ENCODE data around the gene PPP1R12A. TPM values are rescaled to one million over a fixed set of nuclear protein-coding genes. Genes with fewer than 3 reads are reported as not detected.

Gene PPP1R12A
- total RNA-seq, 1 donor from 2014 or later, result 86.7 TPM

GRCh38 chr12:79936670-79937069, 1.8 kb upstream of the PPP1R12A start:
- no peak for DNase-seq (ENCODE audit: low spot score)
- TF ChIP-seq EZH2phosphoT487 (IDR thresholded peaks at IDR 0.05), result no peak
- TF ChIP-seq CTCF (IDR thresholded peaks at IDR 0.05), result no peak
- no peak for TF ChIP-seq EZH2 (IDR thresholded peaks at IDR 0.05)
- H3K9ac ChIP-seq, result no peak overlapping the region
- no peaks in the 10 kb centered on the region for H3K27me3 ChIP-seq
- H3K36me3 ChIP-seq, result no peaks in the 10 kb centered on the region
- H3F3A ChIP-seq (ENCODE audit: low read depth), result peaks cover 27% of the 10 kb centered on the region
- H4K20me1 ChIP-seq (ENCODE audit: low read depth), result peaks cover 24% of the 10 kb centered on the region
- Mint-ChIP-seq H3K4me3 (no peak overlapping the region), H3K27ac (no peak overlapping the region), H3K9me3 (no peaks in the 10 kb centered on the region), H3K36me3 (no peaks in the 10 kb centered on the region), H3K4me1 (peaks cover 25% of the 10 kb centered on the region), H3K27me3 (ENCODE audit: insufficient read depth, low read depth) (no peaks in the 10 kb centered on the region)
- H3K79me2 ChIP-seq (ENCODE audit: low read depth), result peaks cover 35% of the 10 kb centered on the region
- H3K4me2 ChIP-seq, result no peak overlapping the region
- H3K27ac ChIP-seq, result no peak overlapping the region
- peaks cover 19% of the 10 kb centered on the region for H3K4me1 ChIP-seq
- H2AFZ ChIP-seq (replicated peaks), result no peak overlapping the region
- H3K9me3 ChIP-seq (ENCODE audit: low read depth), result no peaks in the 10 kb centered on the region
- H3K4me3 ChIP-seq, result no peak overlapping the region

GRCh38 chr12:79935624-79936345, 888 bp upstream of the PPP1R12A start:
- H3K4me1 Mint-ChIP-seq, result peaks cover 27% of the 10 kb centered on the region
- peak overlapping the region; percentile 79 for H2AFZ ChIP-seq (replicated peaks)
- H3K27ac ChIP-seq, result peak overlapping the region; percentile 83
- no peaks in the 10 kb centered on the region for H3K36me3 ChIP-seq
- H3K4me2 ChIP-seq, result peak overlapping the region; percentile 92
- peaks cover 44% of the 10 kb centered on the region for H3K79me2 ChIP-seq (ENCODE audit: low read depth)
- H3K4me3 Mint-ChIP-seq, result peak overlapping the region; percentile 100
- H3K36me3 Mint-ChIP-seq, result no peaks in the 10 kb centered on the region
- H3K27ac Mint-ChIP-seq, result peak overlapping the region; percentile 95
- H3K27me3 ChIP-seq, result no peaks in the 10 kb centered on the region
- peak; percentile 67 for DNase-seq (ENCODE audit: low spot score)
- no peaks in the 10 kb centered on the region for H3K9me3 ChIP-seq (ENCODE audit: low read depth)
- peaks cover 27% of the 10 kb centered on the region for H3F3A ChIP-seq (ENCODE audit: low read depth)
- H3K27me3 Mint-ChIP-seq (ENCODE audit: insufficient read depth, low read depth), result no peaks in the 10 kb centered on the region
- peaks cover 31% of the 10 kb centered on the region for H4K20me1 ChIP-seq (ENCODE audit: low read depth)
- peak overlapping the region; percentile 21 for H3K9ac ChIP-seq
- no peaks in the 10 kb centered on the region for H3K9me3 Mint-ChIP-seq
- H3K4me3 ChIP-seq, result peak overlapping the region; percentile 92
- H3K4me1 ChIP-seq, result peaks cover 22% of the 10 kb centered on the region
- TF ChIP-seq EZH2phosphoT487 (IDR thresholded peaks at IDR 0.05) (no peak), EZH2 (IDR thresholded peaks at IDR 0.05) (no peak), CTCF (IDR thresholded peaks at IDR 0.05) (no peak)

GRCh38 chr12:79934281-79935020, 446 bp downstream of the PPP1R12A start:
- Histone ChIP-seq H3K9me3 (ENCODE audit: low read depth) (no peaks in the 10 kb centered on the region), H3F3A (ENCODE audit: low read depth) (peaks cover 27% of the 10 kb centered on the region), H3K9ac (peak overlapping the region; percentile 79), H3K4me3 (peak overlapping the region; percentile 92), H3K36me3 (no peaks in the 10 kb centered on the region), H3K79me2 (ENCODE audit: low read depth) (peaks cover 57% of the 10 kb centered on the region), H3K4me1 (peaks cover 22% of the 10 kb centered on the region), H3K27ac (peak overlapping the region; percentile 83), H2AFZ (replicated peaks) (peak overlapping the region; percentile 42), H3K4me2 (peak overlapping the region; percentile 92), H4K20me1 (ENCODE audit: low read depth) (peaks cover 41% of the 10 kb centered on the region), H3K27me3 (no peaks in the 10 kb centered on the region)
- H3K27me3 Mint-ChIP-seq (ENCODE audit: insufficient read depth, low read depth), result no peaks in the 10 kb centered on the region
- H3K4me3 Mint-ChIP-seq, result peak overlapping the region; percentile 100
- H3K4me1 Mint-ChIP-seq, result peaks cover 27% of the 10 kb centered on the region
- H3K27ac Mint-ChIP-seq, result peak overlapping the region; percentile 95
- peaks cover 3% of the 10 kb centered on the region for H3K9me3 Mint-ChIP-seq
- no peak for DNase-seq (ENCODE audit: low spot score)
- peaks cover 6% of the 10 kb centered on the region for H3K36me3 Mint-ChIP-seq
- no peak for TF ChIP-seq CTCF (IDR thresholded peaks at IDR 0.05)
- no peak for TF ChIP-seq EZH2phosphoT487 (IDR thresholded peaks at IDR 0.05)
- TF ChIP-seq EZH2 (IDR thresholded peaks at IDR 0.05), result no peak
